ENCODE results near the gene RAB18.
A peak's percentile ranks its signal among the peaks of the same experiment; 100 is the strongest.
"Not testable (repeated sequence)": the region's sequence is repeated elsewhere in the genome, so short reads cannot be mapped to it uniquely, and the experiment has no call there.

RAB18 gene
- 88.6 to 91.7 reads per million in 2 donors for total RNA-seq

DNA sequence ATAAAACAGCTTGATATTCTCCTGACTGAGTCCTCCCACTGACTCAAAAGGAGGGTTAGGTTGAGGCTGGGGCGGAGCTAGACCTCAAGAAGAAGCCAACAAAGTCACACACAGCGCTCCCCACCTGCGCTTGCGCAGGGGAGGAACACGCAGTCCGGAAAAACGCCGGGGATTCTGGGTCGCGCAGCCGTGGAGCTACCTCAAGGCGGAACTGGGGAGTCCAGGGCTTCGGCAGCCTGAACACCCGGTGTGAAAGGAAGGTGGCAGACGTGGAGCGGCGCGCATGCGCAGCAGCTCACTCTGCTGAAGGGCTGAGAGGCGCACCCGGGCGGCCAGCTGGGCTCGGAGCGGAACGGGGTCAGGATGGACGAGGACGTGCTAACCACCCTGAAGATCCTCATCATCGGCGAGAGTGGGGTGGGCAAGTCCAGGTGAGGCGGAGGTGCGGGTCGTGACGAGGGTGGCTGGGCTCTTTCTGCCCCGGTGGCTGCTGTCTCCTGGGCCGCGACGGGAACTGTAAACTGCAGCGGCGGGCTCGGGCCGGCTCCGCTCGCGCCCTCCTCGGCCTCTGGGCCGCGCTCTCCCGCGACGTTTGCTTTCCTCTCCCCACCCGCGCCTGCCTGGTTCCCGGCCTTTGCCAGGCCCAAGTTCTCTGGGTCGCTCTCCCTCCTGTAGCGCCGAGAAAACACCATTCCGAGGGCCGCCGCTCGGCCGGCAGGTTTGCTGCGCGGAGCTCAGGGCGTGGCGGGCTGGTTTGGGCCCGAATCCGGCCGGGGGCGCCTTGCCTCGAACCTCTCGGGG is at the start of gene RAB18:
TSS of gene RAB18 (plus strand) at position 298 of the 801 bp plus-strand sequence. CDS start at position 364, 66 bp downstream.
- peak; percentile 97 to 99 (median 98) for DNase-seq

GRCh38 chr10:27454837-27455236 is 49.3 kb upstream of the RAB18 start:
- no peak for DNase-seq

- DNase-seq: no peak
Measured at GRCh38 chr10:27457261-27457945, 46.7 kb upstream of the RAB18 start.

GRCh38 chr10:27457966-27458365 is 46.1 kb upstream of the RAB18 start:
- DNase-seq: no peak

GRCh38 chr10:27461312-27461711 is 42.8 kb upstream of the RAB18 start:
- DNase-seq: no peak

DNA sequence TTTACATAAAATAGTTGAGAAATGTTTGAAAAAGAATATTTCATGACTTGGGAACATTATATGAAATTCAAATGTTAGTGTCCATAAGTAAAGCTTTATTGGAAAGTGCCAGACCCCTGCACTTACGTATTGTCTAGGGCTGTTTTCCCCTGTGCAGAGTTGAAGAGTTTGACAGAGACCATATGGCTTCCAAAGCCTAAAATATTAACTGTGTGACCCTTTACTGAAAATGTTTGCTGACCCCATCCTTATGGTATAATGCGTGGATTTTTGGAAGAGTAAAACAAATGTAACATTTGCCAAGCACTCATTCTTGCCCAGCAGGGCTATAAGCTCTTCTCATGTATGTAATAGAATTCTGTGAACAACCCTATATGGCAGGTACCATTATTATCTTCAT is 40.1 kb upstream of the RAB18 start:
- no peak for DNase-seq

GRCh38 chr10:27464993-27465392 is 39.1 kb upstream of the RAB18 start:
- peak in 2 of 5 experiments; percentile 13 to 49 for DNase-seq

- not testable (repeated sequence) for DNase-seq
Measured at GRCh38 chr10:27465596-27465995, 38.5 kb upstream of the RAB18 start.

DNA sequence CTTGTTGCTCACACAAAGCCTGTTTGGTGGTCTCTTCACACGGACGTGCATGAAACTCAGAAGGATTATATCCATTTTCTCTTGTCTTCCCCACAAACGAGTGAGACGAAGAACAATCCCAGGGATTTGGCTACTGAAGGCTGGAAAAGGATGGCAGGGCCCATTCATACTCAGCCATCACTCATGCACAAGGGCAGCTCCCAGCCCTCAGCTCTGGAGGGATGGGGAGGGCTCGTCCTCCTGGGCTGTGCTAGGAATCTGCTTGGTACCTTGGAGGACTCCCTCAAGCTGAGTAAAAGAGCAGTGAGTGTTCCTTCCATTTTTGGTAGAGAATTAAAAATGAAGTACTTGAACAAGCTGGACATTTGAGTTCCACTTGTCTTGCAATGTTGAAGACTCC is 33.2 kb upstream of the RAB18 start:
- DNase-seq: no peak

DNA sequence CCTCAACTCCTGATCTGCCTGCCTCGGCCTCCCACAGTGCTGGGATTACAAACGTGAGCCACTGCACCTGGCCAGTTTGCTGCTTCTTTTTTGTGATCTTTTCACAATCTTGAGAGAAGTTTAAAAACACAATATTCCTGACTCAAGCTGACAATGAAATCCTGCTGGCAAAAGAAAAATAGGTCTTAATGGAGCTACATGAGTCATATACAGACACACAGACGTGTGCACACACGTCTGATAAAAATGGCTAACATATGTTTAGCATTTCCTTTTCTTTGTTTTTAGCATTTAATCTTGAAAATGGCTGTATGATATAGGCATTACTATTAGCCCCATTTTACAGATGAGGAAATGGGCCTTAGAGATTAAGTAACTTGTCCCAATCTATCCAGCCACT is 29.4 kb upstream of the RAB18 start:
- DNase-seq: no peak

- no peak for DNase-seq
Measured at GRCh38 chr10:27479016-27479415, 25.1 kb upstream of the RAB18 start.

- DNase-seq: no peak
Measured at GRCh38 chr10:27481486-27481885, 22.6 kb upstream of the RAB18 start.

DNA sequence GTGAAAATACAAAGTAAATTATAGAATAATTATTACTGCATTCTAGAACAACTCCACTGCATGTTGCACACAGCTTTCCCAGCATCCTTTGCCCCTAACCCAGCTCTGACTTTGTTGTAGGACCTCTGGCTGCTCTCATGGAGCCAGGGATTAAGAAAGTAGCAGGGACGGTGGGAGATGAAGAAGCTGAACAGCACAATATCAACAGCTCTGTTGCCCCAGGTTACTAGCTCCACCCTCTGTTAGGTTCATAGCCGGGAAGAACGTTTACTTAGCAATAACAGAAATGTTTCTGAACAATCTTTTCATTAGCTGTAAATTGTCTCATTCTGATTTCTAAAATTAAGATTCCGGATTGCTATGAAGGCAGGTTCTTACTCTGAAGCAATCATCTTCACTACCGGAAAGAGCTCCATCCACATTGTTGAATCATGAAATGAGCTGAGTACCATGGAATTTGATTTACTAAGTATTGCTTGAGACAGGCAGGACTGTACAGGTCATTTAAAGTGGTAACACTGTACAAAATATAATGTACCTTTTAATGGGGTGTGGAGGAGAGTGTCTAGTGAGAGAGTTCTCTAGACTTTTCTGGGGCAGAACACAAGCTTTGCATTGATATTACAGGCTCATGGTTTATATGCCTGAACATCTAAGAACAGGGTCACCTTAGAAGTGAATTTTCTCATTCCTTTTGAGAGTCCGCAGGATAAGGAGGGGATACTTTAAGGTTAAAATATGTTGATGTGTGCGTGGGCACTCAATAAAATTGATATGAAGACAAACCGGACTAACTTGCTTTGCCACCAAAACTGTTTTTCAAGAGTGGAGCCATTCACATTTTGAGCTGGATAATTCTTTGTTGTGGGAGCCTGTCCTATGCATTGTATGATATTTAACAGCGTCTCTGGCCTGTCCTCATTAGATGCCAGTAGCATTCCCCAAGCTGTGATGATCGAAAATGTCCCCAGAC is 20.8 kb upstream of the RAB18 start:
- no peak for DNase-seq

GRCh38 chr10:27485368-27485767 is 18.7 kb upstream of the RAB18 start:
- DNase-seq: no peak

DNA sequence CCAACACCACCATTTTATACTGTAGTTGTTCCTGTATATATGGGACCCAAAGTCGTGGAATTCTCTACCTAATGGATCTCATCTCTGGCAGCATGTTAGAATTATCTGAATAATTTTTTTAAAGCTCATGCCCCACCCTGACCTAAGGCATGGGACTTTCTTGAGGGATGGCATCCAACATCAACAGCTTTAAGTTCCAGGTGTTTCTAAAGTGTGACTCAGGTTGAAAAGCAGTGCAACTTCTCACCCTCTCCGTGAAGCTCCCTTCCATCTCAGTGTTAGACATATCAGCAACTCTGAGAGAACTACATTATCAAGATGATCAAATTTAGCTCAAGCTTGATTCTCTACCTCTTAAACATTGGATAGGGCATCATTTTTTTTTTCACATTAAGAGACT is 18.1 kb upstream of the RAB18 start:
- no peak for DNase-seq

- DNase-seq: no peak
Measured at GRCh38 chr10:27490807-27491206, 13.3 kb upstream of the RAB18 start.

GRCh38 chr10:27494116-27494805 is 9.8 kb upstream of the RAB18 start:
- no peak for DNase-seq

GRCh38 chr10:27496137-27496536 is 8.0 kb upstream of the RAB18 start:
- no peak for DNase-seq

DNA sequence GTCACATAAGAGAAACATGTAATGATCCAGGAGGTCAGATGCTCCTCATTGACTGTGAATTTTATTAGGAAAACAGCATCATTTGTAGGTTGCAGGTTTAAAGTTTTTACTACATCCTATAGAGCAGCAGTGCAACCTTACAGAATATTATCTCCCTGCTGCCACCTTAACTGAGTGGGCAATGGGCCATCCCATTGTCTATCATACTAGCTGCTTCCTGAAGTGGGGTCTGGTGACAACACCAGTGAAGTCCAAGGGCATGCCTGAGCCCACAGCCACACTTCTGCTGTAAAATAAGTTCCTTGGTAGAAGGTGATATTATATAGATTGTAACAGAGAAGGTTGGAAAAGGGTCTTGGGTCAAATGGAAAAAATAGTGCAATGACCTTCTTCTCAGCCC is 4.0 kb upstream of the RAB18 start:
- no peak for DNase-seq

DNA sequence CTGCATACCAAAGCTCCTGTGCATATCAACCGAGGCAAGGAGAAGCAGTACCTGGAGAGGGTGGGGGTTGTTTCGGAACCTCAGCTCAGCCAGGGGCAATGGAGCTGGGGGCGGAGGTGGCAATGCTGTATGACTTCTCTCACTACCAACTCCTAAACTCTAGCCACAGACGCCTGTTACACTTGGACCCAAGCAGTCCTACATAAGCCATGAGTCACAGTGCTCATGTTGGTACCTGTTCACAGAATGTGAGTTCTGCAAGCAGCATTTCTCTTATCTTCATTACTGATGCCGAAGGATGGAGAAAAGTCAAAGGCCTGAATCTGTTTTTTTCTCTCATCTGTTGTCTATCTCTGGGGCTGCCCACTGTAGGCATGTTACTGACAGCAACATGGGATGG is 3.2 kb upstream of the RAB18 start:
- DNase-seq: no peak

- peak in 1 of 5 experiments; percentile 30 for DNase-seq
Measured at GRCh38 chr10:27503498-27504006, 552 bp upstream of the RAB18 start.
